A375 (cell line): ENCODE results near the gene MYCN. TPM values are rescaled to one million over a fixed set of nuclear protein-coding genes. Genes with fewer than 3 reads are reported as not detected.

Experiments
- small RNA-seq: library from RNA; depleted of rRNA; stranded (forward); fragments of <200 nt; gene quantifications from one replicate; pipeline ENCODE3, GENCODE V24; 2014
- total RNA-seq: library from RNA; depleted of rRNA; stranded (reverse); fragments of >200 nt; shearing (Covaris generic); gene quantifications from 2 replicates; pipeline ENCODE4 v1.2.3, GENCODE V29; 2014; rRNA removed

The MYCN gene
- 0.08 TPM in 2 replicates for total RNA-seq

GRCh38 chr2:15939854-15940660 is at the start of gene MYCN:
Gene MYCN, plus strand, starts transcription at chr2:15940550. Its CDS starts 1,515 bp downstream, at chr2:15942065.

Small RNA genes within 50 kb of the gene (small RNA-seq; reads per million reads assigned to genes)
- gene RF01210 (not detected), gene RN7SL104P (not detected)
